Thyroid gland (tissue), 4 donors: Measurements from ENCODE around the gene CCDC154.

Experiments used
- POLR2A ChIP-seq, 2 donors: fragments of 450-650 bp; IDR thresholded peaks; one replicate each; pipeline ENCODE4 v1.6.1; 2017; ENCODE audit warnings: antibody characterized with exemption in 2 of 2, mild to moderate bottlenecking in 2 of 2, moderate library complexity in 1 of 2
- TF ChIP-seq, protein P1 (sequence below), 6 experiments: fragments of 200-600 bp in 3 of 6; fragments of 450-650 bp in 3 of 6; sonication (generic) in 3 of 6; IDR thresholded peaks; one replicate each; pipeline ENCODE4 v1.5.1; 2016 to 2019; ENCODE audit warnings: antibody characterized with exemption in 6 of 6, mild to moderate bottlenecking in 2 of 6, inconsistent platforms in 1 of 6, moderate library complexity in 1 of 6

GRCh38 chr16:1434644-1435592 lies 9.4 kb downstream of the CCDC154 start:
- TF ChIP-seq, protein P1, sequence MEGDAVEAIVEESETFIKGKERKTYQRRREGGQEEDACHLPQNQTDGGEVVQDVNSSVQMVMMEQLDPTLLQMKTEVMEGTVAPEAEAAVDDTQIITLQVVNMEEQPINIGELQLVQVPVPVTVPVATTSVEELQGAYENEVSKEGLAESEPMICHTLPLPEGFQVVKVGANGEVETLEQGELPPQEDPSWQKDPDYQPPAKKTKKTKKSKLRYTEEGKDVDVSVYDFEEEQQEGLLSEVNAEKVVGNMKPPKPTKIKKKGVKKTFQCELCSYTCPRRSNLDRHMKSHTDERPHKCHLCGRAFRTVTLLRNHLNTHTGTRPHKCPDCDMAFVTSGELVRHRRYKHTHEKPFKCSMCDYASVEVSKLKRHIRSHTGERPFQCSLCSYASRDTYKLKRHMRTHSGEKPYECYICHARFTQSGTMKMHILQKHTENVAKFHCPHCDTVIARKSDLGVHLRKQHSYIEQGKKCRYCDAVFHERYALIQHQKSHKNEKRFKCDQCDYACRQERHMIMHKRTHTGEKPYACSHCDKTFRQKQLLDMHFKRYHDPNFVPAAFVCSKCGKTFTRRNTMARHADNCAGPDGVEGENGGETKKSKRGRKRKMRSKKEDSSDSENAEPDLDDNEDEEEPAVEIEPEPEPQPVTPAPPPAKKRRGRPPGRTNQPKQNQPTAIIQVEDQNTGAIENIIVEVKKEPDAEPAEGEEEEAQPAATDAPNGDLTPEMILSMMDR (IDR thresholded peaks at IDR 0.05): no peak
- no peak for TF ChIP-seq POLR2A (IDR thresholded peaks at IDR 0.05)
